CD4-positive, alpha-beta T cell treated with Interleukin-4 for 4 hours (primary cell): ENCODE results near the gene HOXD12.
A peak's percentile ranks its signal among the peaks of the same experiment; 100 is the strongest.

ENCODE experiments used
- DNase-seq: peaks from one replicate; pipeline ENCODE4 v3.0.0-alpha.2; 2020

Gene HOXD12

GRCh38 chr2:176094349-176094748 is 5.2 kb upstream of the HOXD12 start:
- DNase-seq: no peak

GRCh38 chr2:176095421-176095820 is 4.2 kb upstream of the HOXD12 start:
- DNase-seq: no peak

GRCh38 chr2:176096243-176096985 is 3.2 kb upstream of the HOXD12 start:
- DNase-seq: no peak

GRCh38 chr2:176096986-176097819 is 2.4 kb upstream of the HOXD12 start:
- peak; percentile 49 for DNase-seq

- DNase-seq: no peak
Measured at GRCh38 chr2:176097820-176098365, 1.7 kb upstream of the HOXD12 start.

- no peak for DNase-seq
Measured at GRCh38 chr2:176098366-176099158, 1.0 kb upstream of the HOXD12 start.

- no peak for DNase-seq
Measured at GRCh38 chr2:176099159-176099727, 352 bp upstream of the HOXD12 start.

GRCh38 chr2:176100547-176101140 is 1.0 kb downstream of the HOXD12 start:
- no peak for DNase-seq

- DNase-seq: no peak
Measured at GRCh38 chr2:176101216-176101830, 1.7 kb downstream of the HOXD12 start.

- DNase-seq: no peak
Measured at GRCh38 chr2:176101842-176102241, 2.2 kb downstream of the HOXD12 start.

GRCh38 chr2:176102309-176102866 is 2.8 kb downstream of the HOXD12 start:
- no peak for DNase-seq

GRCh38 chr2:176103194-176103593 is 3.6 kb downstream of the HOXD12 start:
- DNase-seq: no peak

- DNase-seq: no peak
Measured at GRCh38 chr2:176103742-176104315, 4.2 kb downstream of the HOXD12 start.

- no peak for DNase-seq
Measured at GRCh38 chr2:176104316-176105077, 4.9 kb downstream of the HOXD12 start.

- no peak for DNase-seq
Measured at GRCh38 chr2:176105078-176105729, 5.6 kb downstream of the HOXD12 start.

- no peak for DNase-seq
Measured at GRCh38 chr2:176105730-176106580, 6.4 kb downstream of the HOXD12 start.

GRCh38 chr2:176106581-176107539 is 7.3 kb downstream of the HOXD12 start, which contains the start of gene HOXD11:
TSS of gene HOXD11 (plus strand) at chr2:176107280. CDS start at chr2:176107356, 76 bp downstream.
- no peak for DNase-seq
